OCI-LY7 (cell line): ENCODE data around the gene TMEM80. TPM values are rescaled to one million over a fixed set of nuclear protein-coding genes. Genes with fewer than 3 reads are reported as not detected.

Experiments used
- BruUV-seq: library from RNA; stranded (reverse); fragments of 400-500 nt; replicated peaks from 2 replicates; lab custom pipeline; 2021; lab: Mats Ljungman, UMichigan
- CTCF ChIA-PET: fragments of 300-600 bp; sonication (Branson Sonifier 250); formaldehyde crosslinking; loops from one replicate; lab custom pipeline; 2022; ENCODE audit warnings: antibody characterized with exemption; ENCODE audit not compliant: unreplicated experiment; lab: Charles Lee
- POLR2A ChIA-PET: fragments of 300-600 bp; sonication (Branson Sonifier 250); formaldehyde crosslinking; loops from one replicate; lab custom pipeline; 2022; ENCODE audit warnings: antibody characterized with exemption; lab: Charles Lee
- DNase-seq: peaks from one replicate; pipeline ENCODE4 v3.0.0-alpha.2; 2015; ENCODE audit warnings: low spot score
- H2AFZ ChIP-seq: fragments of 200-600 bp; sonication (generic), shearing (Covaris generic); 2 replicates; pipeline ENCODE4 v1.6.1; 2014; ENCODE audit warnings: mild to moderate bottlenecking, antibody characterized with exemption, low read length, moderate library complexity
- H3K27ac ChIP-seq: fragments of 200-600 bp; sonication (generic); 2 replicates; pipeline ENCODE4 v1.5.1; 2014; ENCODE audit warnings: mixed run types, low read depth, mild to moderate bottlenecking, moderate library complexity, low read length, inconsistent platforms; ENCODE audit not compliant: poor library complexity, severe bottlenecking
- H3K36me3 ChIP-seq: fragments of 200-600 bp; sonication (generic); 2 replicates; pipeline ENCODE4 v1.6.1; 2014; ENCODE audit warnings: mild to moderate bottlenecking, antibody characterized with exemption, low read length, moderate library complexity, mixed read lengths; ENCODE audit not compliant: insufficient read depth
- H3K4me1 ChIP-seq: fragments of 200-600 bp; sonication (generic); 2 replicates; pipeline ENCODE4 v1.5.1; 2014; ENCODE audit warnings: mild to moderate bottlenecking, low read length; ENCODE audit not compliant: insufficient read depth, poor library complexity, severe bottlenecking
- H3K4me2 ChIP-seq: fragments of 200-600 bp; sonication (generic); 2 replicates; pipeline ENCODE4 v1.6.1; 2014; ENCODE audit warnings: mild to moderate bottlenecking, low read length
- H3K4me3 ChIP-seq: fragments of 200-600 bp; sonication (generic); 2 replicates; pipeline ENCODE4 v1.5.1; 2014; ENCODE audit warnings: mild to moderate bottlenecking, low read depth, low read length; ENCODE audit not compliant: poor library complexity, severe bottlenecking
- H3K79me2 ChIP-seq: fragments of 200-600 bp; sonication (generic); 2 replicates; pipeline ENCODE4 v1.6.1; 2016; ENCODE audit warnings: low read depth, mild to moderate bottlenecking, low read length, moderate library complexity, mixed read lengths; ENCODE audit not compliant: insufficient read depth
- H3K9me2 ChIP-seq: fragments of 200-600 bp; sonication (generic); 2 replicates; pipeline ENCODE4 v1.6.1; 2016; ENCODE audit warnings: mild to moderate bottlenecking, low read length, mixed read lengths; ENCODE audit not compliant: insufficient read depth
- H3K9me3 ChIP-seq: fragments of 200-600 bp; sonication (generic); 2 replicates; pipeline ENCODE4 v1.6.1; 2014; ENCODE audit warnings: mild to moderate bottlenecking, mixed run types, low read length, mixed read lengths
- H4K20me1 ChIP-seq: fragments of 200-600 bp; sonication (generic); 2 replicates; pipeline ENCODE4 v1.6.1; 2014; ENCODE audit warnings: mild to moderate bottlenecking, antibody characterized with exemption, low read length, moderate library complexity, mixed read lengths; ENCODE audit not compliant: insufficient read depth
- CTCF ChIP-seq: fragments of 200-600 bp; sonication (generic); conservative IDR thresholded peaks from 2 replicates; pipeline ENCODE4 v1.5.1; 2014; ENCODE audit warnings: mild to moderate bottlenecking, antibody characterized with exemption, low read length, moderate library complexity, mixed read lengths
- EZH2phosphoT487 ChIP-seq: fragments of 200-600 bp; sonication (generic); IDR thresholded peaks from 2 replicates; pipeline ENCODE4 v1.6.1; 2018; ENCODE audit warnings: low read depth, borderline replicate concordance, mild to moderate bottlenecking, mixed run types, antibody characterized with exemption, low read length, moderate library complexity, mixed read lengths
- intact Hi-C: fragments of 100-400 bp; cut with micrococcal nuclease; formaldehyde crosslinking; loops from one replicate; pipeline ENCODE4 v1.10.0; 2022; ENCODE audit not compliant: unreplicated experiment
- total RNA-seq, 2 experiments: library from RNA; depleted of rRNA in 1 of 2; stranded (reverse); fragments of >200 nt in 1 of 2; shearing (Covaris generic) in 1 of 2; gene quantifications; 2 replicates each; pipeline ENCODE4 v1.2.3, GENCODE V29; 2014 to 2022

TMEM80 gene
- total RNA-seq, 2 experiments from 2014 or later, result 52.7 to 52.8 TPM

- ChIA-PET CTCF (interaction anchor here (0.6 to 3.7 kb wide), 5 partner anchors 27 to 1922 kb away, joined by 3 to 26 read pairs (median 5); no protein-coding TSS in a partner anchor), POLR2A (interaction anchor here (0.6 to 1.0 kb wide), 6 partner anchors 23 to 247 kb away, joined by 3 to 5 read pairs (median 4); no protein-coding TSS in a partner anchor)
- H3K4me3 ChIP-seq, result peak overlapping the region; percentile 83
- H2AFZ ChIP-seq, result peak overlapping the region; percentile 42; the same call in 1 of the 2 replicates
- H4K20me1 ChIP-seq, result no peaks in the 10 kb centered on the region
- H3K36me3 ChIP-seq, result peaks cover 7% of the 10 kb centered on the region; the same call in 1 of the 2 replicates
- intact Hi-C loops, result no loop called here
- H3K27ac ChIP-seq, result peak overlapping the region; percentile 88
- peak overlapping the region; percentile 62 for H3K4me2 ChIP-seq
- H3K4me1 ChIP-seq, result peaks cover 37% of the 10 kb centered on the region
- TF ChIP-seq EZH2phosphoT487 (no peak), CTCF (no peak)
- no TSS peak for BruUV-seq
- H3K79me2 ChIP-seq, result peaks cover 34% of the 10 kb centered on the region; the same call in 1 of the 2 replicates
- no peak for DNase-seq
- H3K9me2 ChIP-seq, result no peaks in the 10 kb centered on the region
- H3K9me3 ChIP-seq, result no peaks in the 10 kb centered on the region
These were observed 403 bp upstream of the TMEM80 start for GRCh38 chr11:695288-695537.

GRCh38 chr11:696955-697491 is 1.4 kb downstream of the TMEM80 start:
- intact Hi-C loops, result loop anchor here (1.0 kb wide), 1 partner anchor 26 kb away; no protein-coding TSS in a partner anchor
- Histone ChIP-seq H3K4me2 (peak overlapping the region; percentile 77), H3K4me1 (peaks cover 37% of the 10 kb centered on the region), H3K36me3 (peaks cover under 1% of the 10 kb centered on the region; the same call in 1 of the 2 replicates), H3K9me3 (no peaks in the 10 kb centered on the region), H2AFZ (no peak overlapping the region), H3K79me2 (peaks cover 34% of the 10 kb centered on the region; the same call in 1 of the 2 replicates), H3K27ac (peak overlapping the region; percentile 88), H4K20me1 (no peaks in the 10 kb centered on the region), H3K4me3 (peak overlapping the region; percentile 83), H3K9me2 (no peaks in the 10 kb centered on the region)
- DNase-seq, result peak; percentile 56
- POLR2A ChIA-PET, result interaction anchor here (0.5 to 1.6 kb wide), 5 partner anchors 25 to 184 kb away, joined by 3 to 5 read pairs (median 4); no protein-coding TSS in a partner anchor
- TSS peak; percentile 48 for BruUV-seq
- CTCF ChIA-PET, result interaction anchor here (0.7 to 3.7 kb wide), 2 partner anchors 25 to 29 kb away, joined by 3 to 26 read pairs; no protein-coding TSS in a partner anchor
- TF ChIP-seq CTCF, result no peak
- TF ChIP-seq EZH2phosphoT487, result no peak
